Sigmoid colon (tissue), 4 donors: ENCODE data around the gene SPTLC2.

Experiments used
- EP300 ChIP-seq, 4 donors: sonication (generic); formaldehyde crosslinking; IDR thresholded peaks; one replicate each; pipeline ENCODE4 v1.6.1; 2017; ENCODE audit warnings: antibody characterized with exemption in 4 of 4
- POLR2A ChIP-seq, 2 donors: fragments of 450-650 bp; IDR thresholded peaks; one replicate each; pipeline ENCODE4 v1.6.1; 2016; ENCODE audit warnings: antibody characterized with exemption in 2 of 2, mild to moderate bottlenecking in 2 of 2, moderate library complexity in 2 of 2
- POLR2AphosphoS5 ChIP-seq, 4 donors: sonication (generic); formaldehyde crosslinking; IDR thresholded peaks; one replicate each; pipeline ENCODE4 v1.6.1; 2017; ENCODE audit warnings: antibody characterized with exemption in 4 of 4
- TF ChIP-seq, protein P1 (sequence below), 4 experiments: fragments of 450-650 bp in 3 of 4; fragments of 200-600 bp in 1 of 4; IDR thresholded peaks; one replicate each; pipeline ENCODE4 v1.5.1; 2016 to 2019; ENCODE audit warnings: antibody characterized with exemption in 4 of 4, mild to moderate bottlenecking in 3 of 4, moderate library complexity in 2 of 4

DNA sequence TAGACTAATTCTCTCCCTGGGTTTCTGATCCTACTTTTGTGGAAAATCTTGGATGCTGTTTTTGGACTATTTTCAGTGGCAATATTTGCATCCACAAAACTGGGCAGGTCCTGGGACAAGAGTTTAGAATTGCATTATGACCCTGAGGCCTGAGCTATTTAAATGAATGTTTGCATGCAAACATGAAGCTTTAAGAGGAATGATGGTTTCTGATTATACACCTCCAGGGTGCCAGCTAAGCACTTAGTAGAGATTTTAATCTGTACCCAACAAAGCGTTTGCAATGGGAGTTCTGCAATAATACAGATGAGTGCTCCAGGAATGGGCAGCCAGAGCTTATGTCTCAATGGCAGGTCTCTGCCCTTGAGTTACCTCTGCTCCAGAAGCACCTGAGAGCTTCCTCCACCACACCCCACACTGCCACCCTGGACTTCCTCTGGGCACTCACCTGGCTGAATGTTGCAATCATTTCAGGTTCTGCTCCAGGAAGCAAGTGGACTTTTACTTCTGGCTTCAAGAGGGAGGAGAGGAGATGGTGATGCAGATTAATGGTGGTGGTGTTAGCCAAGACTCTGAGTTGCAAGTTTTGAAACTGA is 6.0 kb upstream of the SPTLC2 start:
- TF ChIP-seq POLR2AphosphoS5 (IDR thresholded peaks at IDR 0.05) (no peak), POLR2A (IDR thresholded peaks at IDR 0.05) (no peak), EP300 (IDR thresholded peaks at IDR 0.05) (no peak)
- TF ChIP-seq, protein P1, sequence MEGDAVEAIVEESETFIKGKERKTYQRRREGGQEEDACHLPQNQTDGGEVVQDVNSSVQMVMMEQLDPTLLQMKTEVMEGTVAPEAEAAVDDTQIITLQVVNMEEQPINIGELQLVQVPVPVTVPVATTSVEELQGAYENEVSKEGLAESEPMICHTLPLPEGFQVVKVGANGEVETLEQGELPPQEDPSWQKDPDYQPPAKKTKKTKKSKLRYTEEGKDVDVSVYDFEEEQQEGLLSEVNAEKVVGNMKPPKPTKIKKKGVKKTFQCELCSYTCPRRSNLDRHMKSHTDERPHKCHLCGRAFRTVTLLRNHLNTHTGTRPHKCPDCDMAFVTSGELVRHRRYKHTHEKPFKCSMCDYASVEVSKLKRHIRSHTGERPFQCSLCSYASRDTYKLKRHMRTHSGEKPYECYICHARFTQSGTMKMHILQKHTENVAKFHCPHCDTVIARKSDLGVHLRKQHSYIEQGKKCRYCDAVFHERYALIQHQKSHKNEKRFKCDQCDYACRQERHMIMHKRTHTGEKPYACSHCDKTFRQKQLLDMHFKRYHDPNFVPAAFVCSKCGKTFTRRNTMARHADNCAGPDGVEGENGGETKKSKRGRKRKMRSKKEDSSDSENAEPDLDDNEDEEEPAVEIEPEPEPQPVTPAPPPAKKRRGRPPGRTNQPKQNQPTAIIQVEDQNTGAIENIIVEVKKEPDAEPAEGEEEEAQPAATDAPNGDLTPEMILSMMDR (IDR thresholded peaks at IDR 0.05): no peak
